PFSK-1 (cell line): ENCODE data around the gene PSMA6.

Experiments
- POLR2AphosphoS5 ChIP-seq: IDR thresholded peaks from 2 replicates; pipeline ENCODE4 v1.6.1; 2012; ENCODE audit warnings: low read depth, mild to moderate bottlenecking, control low read depth, low read length, moderate library complexity
- REST ChIP-seq, 2 experiments: IDR thresholded peaks; 2 replicates each; pipeline versions ENCODE4 v1.6.1 to v1.8.0; 2011 to 2012; ENCODE audit warnings: low read depth in 2 of 2, low read length in 2 of 2, control low read depth in 1 of 2, inconsistent platforms in 1 of 2, mild to moderate bottlenecking in 1 of 2, moderate library complexity in 1 of 2; ENCODE audit not compliant: insufficient read depth in 1 of 2
- SIN3A ChIP-seq: IDR thresholded peaks from 2 replicates; pipeline ENCODE4 v1.6.1; 2012; ENCODE audit warnings: mild to moderate bottlenecking, low read length, moderate library complexity, borderline replicate concordance; ENCODE audit not compliant: insufficient read depth
- TAF1 ChIP-seq: IDR thresholded peaks from 2 replicates; pipeline ENCODE4 v1.6.1; 2012; ENCODE audit warnings: low read length, control low read depth, borderline replicate concordance; ENCODE audit not compliant: insufficient read depth

- TF ChIP-seq POLR2AphosphoS5 = no peak
- no peak for TF ChIP-seq SIN3A
- no peak for TF ChIP-seq REST (IDR thresholded peaks at IDR 0.05; ENCODE audit: insufficient read depth in 1 of 2, low read depth in 2 of 2, low read length in 2 of 2)
- TF ChIP-seq TAF1 = no peak
Measured at GRCh38 chr14:35286707-35287106, 5.5 kb upstream of the PSMA6 start.
